SIG-M5 (cell line): ENCODE measurements around the gene C2CD4C.
"Not testable (repeated sequence)": the region's sequence is repeated elsewhere in the genome, so short reads cannot be mapped to it uniquely, and the experiment has no call there.

Experiments
- DNase-seq: peaks from one replicate; lab custom pipeline; 2025; lab: John Stamatoyannopoulos, UW

The C2CD4C gene

GRCh38 chr19:438416-438958 lies 29.5 kb upstream of the C2CD4C start:
- DNase-seq: no peak

GRCh38 chr19:437041-437440 lies 28.1 kb upstream of the C2CD4C start:
- no peak for DNase-seq

GRCh38 chr19:436413-436950 lies 27.5 kb upstream of the C2CD4C start:
- no peak for DNase-seq

- no peak for DNase-seq
These were observed 26.9 kb upstream of the C2CD4C start for GRCh38 chr19:435707-436412.

- DNase-seq: no peak
These were observed 26.2 kb upstream of the C2CD4C start for GRCh38 chr19:435056-435706.

GRCh38 chr19:434152-434960 lies 25.4 kb upstream of the C2CD4C start:
- DNase-seq: no peak

GRCh38 chr19:430701-431100 lies 21.8 kb upstream of the C2CD4C start:
- no peak for DNase-seq

GRCh38 chr19:428149-428548 lies 19.2 kb upstream of the C2CD4C start:
- no peak for DNase-seq

GRCh38 chr19:427675-428074 lies 18.7 kb upstream of the C2CD4C start:
- not testable (repeated sequence) for DNase-seq

GRCh38 chr19:426725-427445 lies 17.9 kb upstream of the C2CD4C start:
- DNase-seq: no peak

GRCh38 chr19:425056-425455 lies 16.1 kb upstream of the C2CD4C start:
- no peak for DNase-seq

- DNase-seq: no peak
These were observed 15.6 kb upstream of the C2CD4C start for GRCh38 chr19:424546-424945.

GRCh38 chr19:423691-424466 lies 14.9 kb upstream of the C2CD4C start:
- no peak for DNase-seq

- DNase-seq: not testable (repeated sequence)
These were observed 13.9 kb upstream of the C2CD4C start for GRCh38 chr19:422917-423226.

- no peak for DNase-seq
These were observed 13.4 kb upstream of the C2CD4C start for GRCh38 chr19:422213-422916.

GRCh38 chr19:419721-420515 lies 11.0 kb upstream of the C2CD4C start:
- no peak for DNase-seq

- no peak for DNase-seq
These were observed 10.1 kb upstream of the C2CD4C start for GRCh38 chr19:418761-419671.

GRCh38 chr19:416416-416815 lies 7.5 kb upstream of the C2CD4C start:
- no peak for DNase-seq

GRCh38 chr19:415292-415691 lies 6.3 kb upstream of the C2CD4C start:
- DNase-seq: no peak
